NCI-H2196 treated with DMSO at 0.1 percent for 48 hours (cell line): ENCODE results near the gene RMRP.

Experiments used
- DNase-seq: peaks from one replicate; lab custom pipeline; 2025; ENCODE audit not compliant: unreplicated experiment; lab: John Stamatoyannopoulos, UW

Gene RMRP

DNA sequence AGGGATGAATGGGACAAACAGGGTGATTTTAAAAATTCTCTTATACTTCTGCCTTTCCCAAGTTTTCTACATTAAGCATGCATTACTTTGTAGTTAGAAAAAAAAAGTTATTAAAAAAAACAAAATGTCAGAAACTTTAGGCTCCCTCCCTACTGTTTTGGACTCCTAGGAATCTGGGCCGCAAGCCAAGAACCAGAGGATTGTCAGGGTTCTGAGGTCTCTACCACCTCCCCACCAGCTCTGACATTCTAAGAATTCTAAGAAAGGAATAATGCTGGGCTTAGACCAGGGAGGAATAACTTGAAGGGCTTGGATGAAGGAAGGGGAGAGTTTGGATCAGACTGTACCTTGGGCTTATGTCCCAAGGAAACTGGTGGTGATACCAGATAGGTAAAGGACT lies 8.2 kb upstream of the RMRP start:
- no peak for DNase-seq

DNA sequence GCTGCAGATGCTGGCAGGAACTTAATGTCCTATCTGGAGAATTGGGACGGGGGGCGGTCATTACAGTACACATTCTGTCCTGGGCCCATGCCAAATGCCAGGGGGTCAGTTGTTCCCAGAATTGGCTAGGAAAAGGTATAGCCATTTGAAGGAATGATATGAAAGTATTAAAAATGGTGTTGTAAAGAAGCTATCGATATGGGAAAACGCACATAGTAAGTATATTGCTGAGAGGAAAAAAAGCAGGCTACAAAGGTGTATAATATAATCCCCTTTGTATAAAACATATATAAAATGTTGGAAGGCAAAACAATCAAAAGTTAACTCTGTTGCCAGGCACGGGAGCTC lies 7.6 kb upstream of the RMRP start:
- DNase-seq, result no peak

- DNase-seq, result peak; percentile 81
These were observed 7.0 kb upstream of the RMRP start, which contains the start of gene ARHGEF39 for GRCh38 chr9:35664531-35665470. Gene ARHGEF39 (minus strand): TSS chr9:35665195. CDS start chr9:35665169, 26 bp downstream.

- DNase-seq, result no peak
These were observed 4.6 kb upstream of the RMRP start for GRCh38 chr9:35662437-35662836.

GRCh38 chr9:35661756-35662350 lies 4.0 kb upstream of the RMRP start:
- no peak for DNase-seq

GRCh38 chr9:35660966-35661415 lies 3.2 kb upstream of the RMRP start:
- DNase-seq, result no peak

- no peak for DNase-seq
These were observed 1.5 kb upstream of the RMRP start for GRCh38 chr9:35659340-35659739.

- DNase-seq, result no peak
These were observed 1.1 kb upstream of the RMRP start for GRCh38 chr9:35658968-35659220.

DNA sequence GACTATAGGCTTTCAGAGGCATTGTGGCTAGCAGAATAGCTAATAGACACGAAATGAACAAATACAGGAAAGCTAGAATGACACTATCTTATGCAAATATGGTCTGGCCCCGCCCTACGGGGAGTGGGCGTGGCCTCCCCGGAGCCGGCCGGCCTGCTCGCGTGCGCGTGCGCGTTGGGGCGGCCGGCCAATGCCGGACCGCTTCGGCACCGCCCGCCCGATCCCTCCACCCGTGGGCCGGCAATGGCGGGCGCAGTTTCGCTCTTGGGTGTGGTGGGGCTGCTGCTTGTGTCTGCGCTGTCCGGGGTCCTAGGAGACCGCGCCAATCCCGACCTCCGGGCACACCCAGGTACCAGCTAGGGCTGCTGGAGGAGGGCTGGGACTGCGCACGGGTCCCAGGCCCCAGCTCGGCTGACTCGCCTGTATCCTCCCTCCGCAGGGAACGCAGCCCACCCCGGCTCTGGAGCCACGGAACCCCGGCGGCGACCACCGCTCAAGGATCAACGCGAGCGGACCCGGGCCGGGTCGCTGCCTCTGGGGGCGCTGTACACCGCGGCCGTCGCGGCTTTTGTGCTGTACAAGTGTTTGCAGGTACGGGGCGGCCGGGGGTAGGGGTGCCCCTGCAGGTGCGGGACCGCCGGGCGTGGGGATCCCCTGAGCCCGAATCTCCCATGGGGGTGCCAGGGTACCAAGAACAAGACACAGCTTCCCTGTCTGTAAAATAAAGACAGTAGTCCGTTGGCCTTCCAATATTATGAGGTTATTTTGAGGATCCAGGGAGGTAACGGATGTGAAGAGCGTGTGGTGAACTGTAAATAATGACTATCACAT lies 533 bp upstream of the RMRP start, which contains the start of gene CCDC107:
CCDC107 (plus strand) TSS at position 156 of the 831 bp plus-strand sequence; CDS start at position 244, 88 bp downstream.
- peak; percentile 67 for DNase-seq

DNA sequence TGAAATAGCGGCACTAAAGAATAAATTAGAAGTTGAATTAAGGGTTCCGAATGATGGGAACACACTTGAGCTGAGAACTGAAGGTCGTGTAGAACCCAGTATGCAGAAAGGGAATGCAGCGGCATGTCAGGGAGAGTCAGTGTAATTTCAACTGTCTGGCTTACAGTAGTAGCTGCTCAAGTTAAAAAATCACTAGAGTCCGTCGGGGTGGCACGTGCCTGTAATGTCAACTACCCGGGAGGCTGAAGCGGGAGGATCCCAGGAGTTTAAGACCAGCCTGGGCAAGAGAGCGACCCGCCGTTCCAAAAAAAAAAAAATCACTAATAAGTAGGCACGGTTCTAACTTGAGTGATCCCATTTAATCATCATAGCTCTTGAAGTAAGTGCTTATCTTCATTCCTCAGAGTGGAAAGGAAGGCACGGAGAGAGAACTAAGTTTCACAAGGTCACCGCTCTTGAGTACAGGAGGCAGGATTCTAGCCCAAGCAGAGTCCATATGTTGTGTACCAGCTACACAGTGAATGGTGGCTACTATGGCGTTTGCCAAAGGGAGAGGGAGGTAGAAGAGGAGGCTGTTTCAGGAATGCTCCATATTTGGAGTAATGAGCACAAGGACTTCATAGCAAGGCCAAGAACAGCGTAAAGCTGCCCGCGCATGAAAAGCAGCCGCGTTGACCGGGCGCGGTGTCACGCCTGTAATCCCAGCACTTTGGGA lies 831 bp downstream of the RMRP start:
- DNase-seq, result no peak

GRCh38 chr9:35656348-35656747 lies 1.5 kb downstream of the RMRP start:
- DNase-seq, result no peak

DNA sequence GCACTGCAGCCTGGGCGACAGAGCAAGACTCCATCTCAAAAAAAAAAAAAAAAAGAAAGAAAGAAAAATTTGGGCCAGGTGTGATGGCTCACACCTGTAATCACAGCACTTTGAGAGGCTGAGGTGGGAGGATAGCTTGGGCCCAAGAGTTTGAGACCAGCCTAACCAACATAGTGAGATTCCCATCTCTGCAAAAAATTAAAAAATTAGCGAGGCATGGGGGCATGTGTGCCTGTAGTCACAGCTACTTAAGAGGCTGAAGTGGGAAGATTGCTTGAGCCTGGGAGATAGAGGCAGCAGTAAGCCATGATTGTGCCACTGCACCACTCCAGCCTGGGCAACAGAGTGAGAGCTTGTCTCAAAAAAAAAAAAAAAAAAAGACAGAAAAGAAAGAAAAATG lies 4.2 kb downstream of the RMRP start:
- DNase-seq, result no peak

GRCh38 chr9:35652829-35653209 lies 5.0 kb downstream of the RMRP start:
- no peak for DNase-seq

DNA sequence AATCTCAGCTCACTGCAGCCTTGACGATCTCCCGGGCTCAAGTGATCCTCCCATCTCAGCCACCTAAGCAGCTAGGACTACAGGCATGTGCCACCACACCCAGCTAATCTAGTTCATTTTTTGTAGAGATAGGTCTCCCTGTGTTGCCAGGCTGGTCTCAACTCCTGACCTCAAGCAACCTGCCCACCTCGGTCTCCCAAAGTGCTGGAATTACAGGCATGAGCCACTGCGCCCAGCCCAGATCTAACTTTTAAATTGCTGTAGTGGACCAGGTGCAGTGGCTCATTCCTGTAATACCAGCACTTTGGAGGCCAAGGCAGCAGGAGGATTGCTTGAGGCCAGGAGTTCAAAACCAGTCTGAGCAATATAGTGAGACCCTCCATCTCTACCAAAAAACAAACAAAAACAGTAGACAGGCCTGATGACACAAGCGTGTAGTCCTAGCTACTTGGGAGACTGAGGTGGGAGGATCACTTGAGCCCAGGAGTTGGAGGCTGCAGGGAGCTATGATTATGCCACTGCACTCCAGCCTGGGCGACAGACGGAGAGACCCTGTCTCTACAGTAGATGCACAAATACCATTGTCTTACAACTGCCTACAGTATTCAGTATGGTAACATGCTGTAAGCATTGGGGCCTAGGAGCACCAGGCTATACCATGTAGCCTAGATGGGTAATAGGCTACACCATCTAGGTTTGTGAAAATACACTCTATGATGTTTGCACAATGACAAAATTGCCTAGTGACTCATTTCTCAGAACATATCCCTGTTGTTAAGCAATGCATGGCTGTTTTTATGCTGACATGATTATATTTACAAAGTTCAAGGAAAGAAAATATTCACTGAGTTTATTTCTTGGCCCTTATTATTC lies 5.6 kb downstream of the RMRP start:
- no peak for DNase-seq

DNA sequence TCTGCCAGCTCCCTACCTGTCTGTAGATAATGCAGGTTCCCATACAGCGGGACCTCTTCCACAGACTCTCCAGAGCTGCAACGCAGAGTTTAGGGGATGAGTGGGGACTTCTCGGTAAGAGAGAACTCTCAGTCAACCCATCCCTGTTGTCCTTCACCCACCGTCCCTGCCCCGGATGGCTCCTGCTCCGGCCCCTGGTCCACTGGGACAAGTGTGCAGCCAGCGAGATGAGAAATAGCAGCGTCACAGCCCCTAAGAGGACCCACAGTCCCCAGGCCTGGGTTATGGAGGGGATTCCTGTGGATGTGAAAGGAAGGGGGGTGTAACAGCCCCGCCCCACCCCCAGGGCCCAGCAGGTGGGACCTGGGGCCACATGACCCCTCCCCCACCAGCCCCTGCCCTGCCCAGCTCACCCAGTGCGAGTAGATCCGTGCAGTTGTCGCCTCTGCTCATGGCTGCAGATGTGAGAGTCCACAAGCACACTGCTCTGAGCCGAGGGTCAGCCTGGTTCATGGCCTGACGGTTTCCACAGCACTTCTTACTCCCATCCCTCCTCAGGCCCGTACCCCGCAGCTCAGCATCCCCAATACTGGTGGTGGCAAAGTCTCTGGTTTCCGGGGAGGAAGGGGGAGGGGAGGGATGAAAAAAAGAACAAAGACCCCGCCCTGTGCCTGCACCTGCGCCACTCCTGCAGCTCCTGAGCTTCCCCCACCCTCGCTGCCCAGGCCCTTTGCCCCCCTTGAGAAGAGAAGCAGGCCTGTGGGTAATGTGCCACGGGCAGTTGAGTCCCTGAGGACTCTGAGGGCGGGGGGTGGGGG lies 7.3 kb downstream of the RMRP start, which contains the start of gene SIT1:
SIT1 (minus strand) TSS at position 591 of the 818 bp plus-strand sequence; CDS start at position 513, 78 bp downstream.
- DNase-seq, result no peak

DNA sequence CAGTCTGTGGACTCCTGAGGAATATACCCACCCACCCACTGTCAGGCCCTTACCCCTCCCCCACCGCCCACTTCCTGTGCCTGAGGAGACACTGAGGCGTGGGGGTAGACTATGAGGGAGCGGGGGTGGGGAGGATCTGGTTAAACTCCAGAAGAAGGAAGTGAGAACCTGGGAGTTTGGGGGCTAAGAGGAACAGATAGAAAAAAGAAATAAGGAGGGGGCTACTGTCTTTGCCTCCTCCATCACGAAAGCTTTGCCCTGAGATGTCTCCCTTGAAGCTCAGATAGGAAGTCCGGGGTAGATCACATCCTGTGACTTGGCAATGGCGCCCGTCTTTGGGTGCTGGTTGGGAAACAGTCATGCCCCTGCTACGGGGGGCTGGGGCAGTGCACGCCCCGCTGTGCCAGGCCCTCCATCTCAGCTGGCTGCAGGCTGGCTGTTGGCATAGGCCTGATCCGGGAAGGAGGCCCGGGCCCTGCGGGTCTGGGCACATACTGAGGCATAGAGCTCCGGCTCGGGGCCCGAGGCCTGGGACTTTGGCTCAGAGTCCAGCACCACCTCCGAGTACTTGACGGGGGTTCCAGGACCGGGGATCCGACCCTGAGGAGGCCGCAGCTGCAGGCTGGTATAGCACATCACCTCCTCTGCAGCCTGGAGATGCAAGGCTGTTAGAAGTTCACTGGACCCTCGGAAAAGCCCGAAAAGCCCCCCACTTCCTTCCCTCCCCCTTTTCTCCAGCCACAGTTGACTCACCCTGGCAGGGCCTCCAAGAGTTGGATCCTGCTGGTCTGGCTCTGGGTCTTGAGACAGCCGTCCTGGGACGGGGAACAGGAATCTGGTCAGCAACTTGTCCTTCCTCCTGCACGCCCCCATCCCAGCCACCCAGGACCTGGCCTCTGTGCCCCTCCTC lies 8.1 kb downstream of the RMRP start:
- no peak for DNase-seq

DNA sequence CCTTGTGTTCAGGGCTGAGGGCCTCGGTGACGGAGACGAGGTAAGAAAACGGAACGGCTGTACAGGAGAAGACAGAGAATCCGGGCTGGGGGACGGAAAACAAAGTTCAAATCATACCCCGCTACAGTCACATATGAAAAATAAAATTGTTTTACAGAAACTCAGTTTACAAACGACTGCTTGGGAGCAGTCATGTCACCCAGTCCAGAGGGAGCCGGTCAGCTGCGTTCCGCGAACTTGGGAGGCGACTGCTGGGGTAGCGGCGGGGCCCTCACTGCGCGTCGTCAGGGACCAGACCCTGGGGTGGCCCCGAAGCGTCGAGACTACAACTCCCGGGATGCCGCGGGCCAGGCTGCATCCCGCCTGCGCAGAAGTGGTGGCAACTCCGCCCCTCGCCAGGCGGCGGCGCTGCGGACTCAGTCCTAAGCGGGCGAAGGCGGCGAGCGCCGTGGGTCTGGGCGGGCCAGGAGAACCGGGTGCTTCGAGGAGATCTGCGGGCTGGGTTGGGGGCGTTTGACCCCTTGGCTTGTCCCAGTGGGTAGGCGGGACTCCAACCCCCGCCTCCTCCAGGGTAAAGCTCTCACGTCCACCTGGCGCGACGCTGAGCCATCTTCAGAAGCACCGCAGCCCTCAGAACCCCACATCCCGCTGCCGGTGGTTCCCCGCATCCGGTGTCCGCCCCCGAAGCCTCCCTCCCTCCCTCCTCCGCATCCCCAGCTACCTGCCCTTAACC lies 11.1 kb downstream of the RMRP start:
- peak; percentile 72 for DNase-seq
